Endothelial cell of umbilical vein (primary cell): ENCODE data around the gene ZNF124. TPM values are rescaled to one million over a fixed set of nuclear protein-coding genes. Genes with fewer than 3 reads are reported as not detected.

Source experiments
- BruUV-seq: library from RNA; stranded (reverse); fragments of 400-500 nt; replicated peaks from 2 replicates; lab custom pipeline; 2021; lab: Mats Ljungman, UMichigan
- CTCF ChIA-PET: fragments of 300-600, 350-600 bp; sonication (Branson Sonifier 250); formaldehyde crosslinking; loops from one replicate; lab custom pipeline; 2021; ENCODE audit warnings: antibody characterized with exemption, inconsistent platforms; lab: Charles Lee
- POLR2A ChIA-PET: fragments of 300-600, 350-600 bp; sonication (Branson Sonifier 250); formaldehyde crosslinking; loops from one replicate; lab custom pipeline; 2021; ENCODE audit warnings: antibody characterized with exemption, inconsistent platforms; lab: Charles Lee
- DNase-seq: peaks from one replicate; pipeline ENCODE4 v3.0.0-alpha.2; 2011; ENCODE audit warnings: low read depth, low spot score
- FAIRE-seq: peaks from 2 replicates; lab custom pipeline; 2011; peaks lifted over from hg19 to GRCh38; lab: Jason Lieb, UNC
- H2AFZ ChIP-seq: 2 replicates; pipeline ENCODE4 v1.6.0; 2012; ENCODE audit warnings: low read depth, low read length, control low read depth, inconsistent platforms
- H3K27ac ChIP-seq: 2 replicates; pipeline ENCODE4 v1.5.1; 2011; ENCODE audit warnings: low read depth, mild to moderate bottlenecking, control low read depth, low read length, moderate library complexity; ENCODE audit not compliant: insufficient read depth
- H3K27me3 ChIP-seq, 2 experiments: 2 replicates each; pipeline versions ENCODE4 v1.6.0 to v1.6.1; 2011; ENCODE audit warnings: low read length in 2 of 2, mixed read lengths in 1 of 2; ENCODE audit not compliant: control insufficient read depth in 2 of 2, insufficient read depth in 2 of 2
- H3K36me3 ChIP-seq, 2 experiments: 2 replicates in 1 of 2; 3 replicates in 1 of 2; pipeline ENCODE4 v1.5.1; 2011; ENCODE audit warnings: low read length in 2 of 2, mild to moderate bottlenecking in 1 of 2, moderate library complexity in 1 of 2; ENCODE audit not compliant: control insufficient read depth in 2 of 2, insufficient read depth in 2 of 2; ENCODE audit errors: extremely low read depth in 1 of 2
- H3K4me1 ChIP-seq: 3 replicates; pipeline ENCODE4 v1.5.1; 2011; ENCODE audit warnings: mild to moderate bottlenecking, low read length; ENCODE audit not compliant: control insufficient read depth, insufficient read depth; ENCODE audit errors: extremely low read depth
- H3K4me2 ChIP-seq: 2 replicates; pipeline ENCODE4 v1.6.1; 2011; ENCODE audit warnings: low read length, control low read depth, mixed read lengths; ENCODE audit not compliant: insufficient read depth
- H3K4me3 ChIP-seq, 3 experiments: fragments of 200-600 bp in 1 of 3; sonication (generic), shearing (Covaris generic) in 1 of 3; replicated peaks in 1 of 3; 2 replicates each; pipeline ENCODE4 v1.5.1; 2011 to 2016; ENCODE audit warnings: control low read depth in 3 of 3, low read length in 3 of 3, mild to moderate bottlenecking in 2 of 3, inconsistent platforms in 1 of 3, low read depth in 1 of 3, moderate library complexity in 1 of 3; ENCODE audit not compliant: insufficient read depth in 1 of 3
- H3K79me2 ChIP-seq: 2 replicates; pipeline ENCODE4 v1.6.0; 2012; ENCODE audit warnings: low read length, inconsistent platforms; ENCODE audit not compliant: control insufficient read depth, insufficient read depth
- H3K9ac ChIP-seq: replicated peaks from 2 replicates; pipeline ENCODE3; 2011; ENCODE audit warnings: low read length, control low read depth; ENCODE audit not compliant: insufficient read depth; ENCODE audit errors: extremely low read depth
- H3K9me1 ChIP-seq: replicated peaks from 3 replicates; pipeline ENCODE4 v1.6.0; 2011; ENCODE audit warnings: mild to moderate bottlenecking, low read length; ENCODE audit not compliant: control insufficient read depth, insufficient read depth; ENCODE audit errors: extremely low read depth
- H3K9me3 ChIP-seq: replicated peaks from 2 replicates; pipeline ENCODE4 v1.5.1; 2012; ENCODE audit warnings: low read length, inconsistent platforms; ENCODE audit not compliant: control insufficient read depth, insufficient read depth
- H4K20me1 ChIP-seq: replicated peaks from 2 replicates; pipeline ENCODE3; 2011; ENCODE audit warnings: mild to moderate bottlenecking, low read length; ENCODE audit not compliant: control insufficient read depth, insufficient read depth; ENCODE audit errors: extremely low read depth
- EZH2 ChIP-seq: IDR thresholded peaks from 2 replicates; pipeline ENCODE4 v1.6.1; 2012; ENCODE audit warnings: borderline replicate concordance, low read depth, mild to moderate bottlenecking, moderate library complexity, low read length, inconsistent platforms; ENCODE audit not compliant: severe bottlenecking
- FOS ChIP-seq: IDR thresholded peaks from 2 replicates; pipeline ENCODE4 v1.6.1; 2011; ENCODE audit warnings: mild to moderate bottlenecking, low read length, moderate library complexity, borderline replicate concordance; ENCODE audit not compliant: insufficient read depth
- GATA2 ChIP-seq: IDR thresholded peaks from 2 replicates; pipeline ENCODE4 v1.7.0; 2011; ENCODE audit warnings: low read depth, mild to moderate bottlenecking, moderate library complexity, mixed read lengths, low read length; ENCODE audit not compliant: insufficient read length, insufficient read depth
- JUN ChIP-seq: IDR thresholded peaks from 2 replicates; pipeline ENCODE4 v1.6.1; 2011; ENCODE audit warnings: borderline replicate concordance, low read depth; ENCODE audit not compliant: insufficient read length, insufficient read depth
- MAX ChIP-seq: IDR thresholded peaks from 2 replicates; pipeline ENCODE4 v1.6.1; 2011; ENCODE audit not compliant: insufficient read depth, insufficient read length
- POLR2A ChIP-seq: IDR thresholded peaks from 2 replicates; pipeline ENCODE4 v1.6.1; 2012; ENCODE audit warnings: low read depth, mild to moderate bottlenecking, control low read depth, low read length
- dilution Hi-C: fragments of 300-500 bp; cut with MboI; formaldehyde crosslinking; loops from one replicate; pipeline ENCODE4 v1.15.0; 2019; ENCODE audit warnings: low sequenced_read_pairs; ENCODE audit not compliant: extremely low pct_ligation_motif_present
- intact Hi-C: fragments of 100-400 bp; cut with micrococcal nuclease; formaldehyde crosslinking; loops from one replicate; pipeline ENCODE4 v1.10.0; 2022
- polyA plus RNA-seq, 4 experiments: library from polyadenylated mRNA; depleted of rRNA in 3 of 4; stranded (reverse) in 3 of 4; unstranded in 1 of 4; fragments of >200 nt; gene quantifications; 2 replicates each; pipeline versions ENCODE4 v1.2.1 to v1.2.3, GENCODE V29; 2011 to 2012; ENCODE audit warnings: missing spikeins in 1 of 4
- total RNA-seq: library from RNA; stranded (reverse); gene quantifications from 2 replicates; pipeline ENCODE4 v1.2.3, GENCODE V29; 2021
- TF ChIP-seq, protein P1 (sequence below), 2 donors: IDR thresholded peaks; 1 replicate in 1 of 2; 2 replicates in 1 of 2; pipeline ENCODE4 v1.5.1; 2011; ENCODE audit warnings: low read length in 2 of 2, mild to moderate bottlenecking in 2 of 2, moderate library complexity in 2 of 2, control low read depth in 1 of 2, inconsistent platforms in 1 of 2, low read depth in 1 of 2; ENCODE audit not compliant: insufficient read depth in 1 of 2; ENCODE audit errors: extremely low read depth in 1 of 2

The ZNF124 gene
- total and polyA plus RNA-seq, 2 donors (not counting 3 experiments of a cell fraction or from before 2014, with no cell fraction given), result 3.5 to 25.6 TPM

- Histone ChIP-seq H3K36me3 (peaks cover 3 to 14% of the 10 kb centered on the region in 2 experiments), H3K9ac (no peak overlapping the region), H3K4me2 (no peak overlapping the region), H4K20me1 (no peaks in the 10 kb centered on the region), H3K27ac (no peak overlapping the region), H3K9me1 (no peaks in the 10 kb centered on the region), H3K4me3 (no peak overlapping the region), H3K9me3 (peaks cover 5% of the 10 kb centered on the region), H3K4me1 (no peaks in the 10 kb centered on the region), H2AFZ (no peak overlapping the region), H3K79me2 (peaks cover 3% of the 10 kb centered on the region), H3K27me3 (no peaks in the 10 kb centered on the region)
- no peak for FAIRE-seq
- no peak for DNase-seq
- dilution Hi-C loops, result no loop called here
- POLR2A ChIA-PET, result no interaction called here
- intact Hi-C loops, result no loop called here
- CTCF ChIA-PET, result no interaction called here
- BruUV-seq, result no TSS peak
- TF ChIP-seq EZH2 (no peak), POLR2A (no peak), MAX (no peak), GATA2 (no peak), JUN (no peak), FOS (no peak)
- TF ChIP-seq, protein P1, sequence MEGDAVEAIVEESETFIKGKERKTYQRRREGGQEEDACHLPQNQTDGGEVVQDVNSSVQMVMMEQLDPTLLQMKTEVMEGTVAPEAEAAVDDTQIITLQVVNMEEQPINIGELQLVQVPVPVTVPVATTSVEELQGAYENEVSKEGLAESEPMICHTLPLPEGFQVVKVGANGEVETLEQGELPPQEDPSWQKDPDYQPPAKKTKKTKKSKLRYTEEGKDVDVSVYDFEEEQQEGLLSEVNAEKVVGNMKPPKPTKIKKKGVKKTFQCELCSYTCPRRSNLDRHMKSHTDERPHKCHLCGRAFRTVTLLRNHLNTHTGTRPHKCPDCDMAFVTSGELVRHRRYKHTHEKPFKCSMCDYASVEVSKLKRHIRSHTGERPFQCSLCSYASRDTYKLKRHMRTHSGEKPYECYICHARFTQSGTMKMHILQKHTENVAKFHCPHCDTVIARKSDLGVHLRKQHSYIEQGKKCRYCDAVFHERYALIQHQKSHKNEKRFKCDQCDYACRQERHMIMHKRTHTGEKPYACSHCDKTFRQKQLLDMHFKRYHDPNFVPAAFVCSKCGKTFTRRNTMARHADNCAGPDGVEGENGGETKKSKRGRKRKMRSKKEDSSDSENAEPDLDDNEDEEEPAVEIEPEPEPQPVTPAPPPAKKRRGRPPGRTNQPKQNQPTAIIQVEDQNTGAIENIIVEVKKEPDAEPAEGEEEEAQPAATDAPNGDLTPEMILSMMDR (IDR thresholded peaks at IDR 0.05; ENCODE audit: extremely low read depth in 1 of 2, insufficient read depth in 1 of 2, low read depth in 1 of 2, low read length in 2 of 2), result no peak
Measured at GRCh38 chr1:247193958-247194357, 22.1 kb upstream of the ZNF124 start.
